ENCODE results near the gene GAREM2.

GAREM2 gene

DNA sequence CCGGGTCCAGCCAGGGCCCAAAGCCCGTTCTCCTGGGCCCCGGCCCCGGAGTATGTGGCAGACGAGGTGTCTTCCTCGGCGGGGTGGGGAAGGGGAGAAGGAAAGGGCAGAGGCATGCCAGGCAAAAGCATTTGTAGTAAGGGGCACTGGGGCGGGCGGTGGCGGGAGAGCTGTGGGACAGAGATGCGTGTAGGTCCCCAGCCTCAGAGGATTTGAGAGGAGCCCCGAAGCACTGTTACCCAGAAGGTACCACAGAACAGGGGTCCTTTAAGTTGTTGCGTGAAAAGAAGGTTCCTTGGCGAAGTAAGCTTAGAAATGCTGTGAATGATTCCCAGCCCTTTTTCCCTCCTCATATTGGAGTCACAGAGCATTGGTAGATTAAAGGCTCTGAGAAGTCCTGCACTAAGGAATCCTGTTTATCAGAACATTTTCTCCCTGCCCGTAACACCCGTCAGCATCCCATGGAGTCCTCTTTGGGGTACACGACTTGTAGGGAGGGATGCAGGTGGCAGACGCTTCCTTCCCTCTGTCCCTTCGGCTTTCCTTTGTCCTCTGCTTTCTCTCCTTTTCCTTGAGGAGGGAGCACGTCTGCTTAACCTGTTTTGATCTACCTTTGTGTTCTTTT, 12.5 kb downstream of the GAREM2 start:
- H3K4me3 ChIP-seq (replicated peaks; ENCODE audit: insufficient read depth, low read length): peak overlapping the region; percentile 40

DNA sequence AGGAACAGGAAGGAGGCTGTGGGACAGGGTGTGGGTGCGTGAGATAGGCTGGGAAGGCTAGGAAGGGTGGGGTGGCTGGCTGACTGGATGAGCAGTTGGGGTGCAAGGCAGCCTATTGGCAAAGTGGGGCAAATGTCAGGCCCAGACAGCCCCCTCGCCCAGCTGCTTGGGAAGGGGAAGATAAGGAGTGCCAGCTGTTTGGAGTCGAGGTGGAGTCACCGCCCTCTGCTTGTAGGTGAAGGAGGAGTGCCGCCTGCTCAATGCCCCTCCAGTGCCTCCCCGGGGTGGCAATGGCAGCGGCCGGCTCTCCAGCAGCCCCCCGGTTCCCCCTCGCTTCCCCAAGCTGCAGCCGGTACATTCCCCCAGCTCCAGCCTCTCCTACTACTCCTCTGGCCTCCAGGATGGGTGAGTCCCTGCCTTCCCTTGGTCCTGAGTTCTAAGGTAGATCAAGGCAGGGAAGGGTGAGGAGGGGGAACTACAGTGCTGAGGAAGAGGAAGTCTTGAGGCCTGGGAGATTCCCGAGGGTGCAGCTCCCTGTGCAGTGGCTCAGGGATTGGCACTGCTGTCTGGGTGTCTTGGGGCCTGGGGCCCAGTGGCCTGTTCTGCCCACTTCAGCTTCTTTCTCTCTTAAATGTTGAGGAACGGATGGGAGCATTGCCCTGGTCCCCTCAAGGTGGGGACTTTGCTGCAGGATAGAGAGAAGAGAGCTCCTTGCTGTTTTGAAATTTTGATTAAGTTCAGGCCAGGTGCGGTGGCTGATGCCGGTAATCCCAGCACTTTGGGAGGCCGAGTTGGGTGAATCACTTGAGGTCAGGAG, 13.3 kb downstream of the GAREM2 start:
- Histone ChIP-seq H3K27me3 (ENCODE audit: insufficient read depth, poor library complexity, severe bottlenecking) (no peaks in the 10 kb centered on the region), H3K4me3 (replicated peaks; ENCODE audit: insufficient read depth, low read length) (no peak overlapping the region), H3K27ac (replicated peaks) (no peak overlapping the region)
- no peak for DNase-seq (ENCODE audit: low read depth in 1 of 2, low spot score in 1 of 2)
- no peak for TF ChIP-seq GABPA (IDR thresholded peaks at IDR 0.05; ENCODE audit: low read depth)
- TF ChIP-seq POLR2AphosphoS5 (IDR thresholded peaks at IDR 0.05; ENCODE audit: low read depth): no peak
- no peak; the same call in 1 of the 2 replicates for TF ChIP-seq SPI1 (IDR thresholded peaks at IDR 0.05; ENCODE audit: borderline replicate concordance, low read depth)
- TF ChIP-seq, protein P1, sequence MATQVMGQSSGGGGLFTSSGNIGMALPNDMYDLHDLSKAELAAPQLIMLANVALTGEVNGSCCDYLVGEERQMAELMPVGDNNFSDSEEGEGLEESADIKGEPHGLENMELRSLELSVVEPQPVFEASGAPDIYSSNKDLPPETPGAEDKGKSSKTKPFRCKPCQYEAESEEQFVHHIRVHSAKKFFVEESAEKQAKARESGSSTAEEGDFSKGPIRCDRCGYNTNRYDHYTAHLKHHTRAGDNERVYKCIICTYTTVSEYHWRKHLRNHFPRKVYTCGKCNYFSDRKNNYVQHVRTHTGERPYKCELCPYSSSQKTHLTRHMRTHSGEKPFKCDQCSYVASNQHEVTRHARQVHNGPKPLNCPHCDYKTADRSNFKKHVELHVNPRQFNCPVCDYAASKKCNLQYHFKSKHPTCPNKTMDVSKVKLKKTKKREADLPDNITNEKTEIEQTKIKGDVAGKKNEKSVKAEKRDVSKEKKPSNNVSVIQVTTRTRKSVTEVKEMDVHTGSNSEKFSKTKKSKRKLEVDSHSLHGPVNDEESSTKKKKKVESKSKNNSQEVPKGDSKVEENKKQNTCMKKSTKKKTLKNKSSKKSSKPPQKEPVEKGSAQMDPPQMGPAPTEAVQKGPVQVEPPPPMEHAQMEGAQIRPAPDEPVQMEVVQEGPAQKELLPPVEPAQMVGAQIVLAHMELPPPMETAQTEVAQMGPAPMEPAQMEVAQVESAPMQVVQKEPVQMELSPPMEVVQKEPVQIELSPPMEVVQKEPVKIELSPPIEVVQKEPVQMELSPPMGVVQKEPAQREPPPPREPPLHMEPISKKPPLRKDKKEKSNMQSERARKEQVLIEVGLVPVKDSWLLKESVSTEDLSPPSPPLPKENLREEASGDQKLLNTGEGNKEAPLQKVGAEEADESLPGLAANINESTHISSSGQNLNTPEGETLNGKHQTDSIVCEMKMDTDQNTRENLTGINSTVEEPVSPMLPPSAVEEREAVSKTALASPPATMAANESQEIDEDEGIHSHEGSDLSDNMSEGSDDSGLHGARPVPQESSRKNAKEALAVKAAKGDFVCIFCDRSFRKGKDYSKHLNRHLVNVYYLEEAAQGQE (IDR thresholded peaks at IDR 0.05; ENCODE audit: insufficient replicate concordance, low read depth): no peak
- TF ChIP-seq, protein P2, sequence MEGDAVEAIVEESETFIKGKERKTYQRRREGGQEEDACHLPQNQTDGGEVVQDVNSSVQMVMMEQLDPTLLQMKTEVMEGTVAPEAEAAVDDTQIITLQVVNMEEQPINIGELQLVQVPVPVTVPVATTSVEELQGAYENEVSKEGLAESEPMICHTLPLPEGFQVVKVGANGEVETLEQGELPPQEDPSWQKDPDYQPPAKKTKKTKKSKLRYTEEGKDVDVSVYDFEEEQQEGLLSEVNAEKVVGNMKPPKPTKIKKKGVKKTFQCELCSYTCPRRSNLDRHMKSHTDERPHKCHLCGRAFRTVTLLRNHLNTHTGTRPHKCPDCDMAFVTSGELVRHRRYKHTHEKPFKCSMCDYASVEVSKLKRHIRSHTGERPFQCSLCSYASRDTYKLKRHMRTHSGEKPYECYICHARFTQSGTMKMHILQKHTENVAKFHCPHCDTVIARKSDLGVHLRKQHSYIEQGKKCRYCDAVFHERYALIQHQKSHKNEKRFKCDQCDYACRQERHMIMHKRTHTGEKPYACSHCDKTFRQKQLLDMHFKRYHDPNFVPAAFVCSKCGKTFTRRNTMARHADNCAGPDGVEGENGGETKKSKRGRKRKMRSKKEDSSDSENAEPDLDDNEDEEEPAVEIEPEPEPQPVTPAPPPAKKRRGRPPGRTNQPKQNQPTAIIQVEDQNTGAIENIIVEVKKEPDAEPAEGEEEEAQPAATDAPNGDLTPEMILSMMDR (IDR thresholded peaks at IDR 0.05; ENCODE audit: insufficient read depth, low read length): no peak

More for the DNA sequence above, 12.5 kb downstream of the GAREM2 start:
- no peak for DNase-seq (ENCODE audit: low read depth in 1 of 2, low spot score in 1 of 2)
- TF ChIP-seq SPI1 (IDR thresholded peaks at IDR 0.05; ENCODE audit: borderline replicate concordance, low read depth) (no peak), GABPA (IDR thresholded peaks at IDR 0.05; ENCODE audit: low read depth) (no peak), POLR2AphosphoS5 (IDR thresholded peaks at IDR 0.05; ENCODE audit: low read depth) (no peak)
- TF ChIP-seq, protein P1 (IDR thresholded peaks at IDR 0.05; ENCODE audit: insufficient replicate concordance, low read depth): no peak
- TF ChIP-seq, protein P2 (IDR thresholded peaks at IDR 0.05; ENCODE audit: insufficient read depth, low read length): no peak
- no peaks in the 10 kb centered on the region for H3K27me3 ChIP-seq (ENCODE audit: insufficient read depth, poor library complexity, severe bottlenecking)
- no peak overlapping the region for H3K27ac ChIP-seq (replicated peaks)

DNA sequence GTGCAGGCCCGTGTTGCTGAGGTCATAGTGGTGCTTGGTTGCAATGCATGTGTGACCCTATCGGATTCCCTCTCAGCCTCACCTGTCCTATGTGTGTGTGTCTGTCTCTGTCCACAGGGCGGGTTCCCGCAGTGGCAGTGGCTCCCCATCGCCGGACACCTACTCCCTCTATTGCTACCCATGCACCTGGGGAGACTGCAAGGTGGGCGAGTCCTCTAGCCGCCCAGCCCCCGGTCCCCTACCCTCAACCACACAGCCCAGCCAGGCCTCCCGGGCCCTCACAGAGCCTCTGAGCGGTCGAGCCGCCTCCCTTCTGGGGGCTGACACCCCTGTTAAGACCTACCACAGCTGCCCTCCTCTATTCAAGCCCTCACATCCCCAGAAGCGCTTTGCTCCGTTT, 14.2 kb downstream of the GAREM2 start:
- no peak for DNase-seq (ENCODE audit: low read depth in 1 of 2, low spot score in 1 of 2)
- Histone ChIP-seq H3K4me3 (replicated peaks; ENCODE audit: insufficient read depth, low read length) (no peak overlapping the region), H3K27ac (replicated peaks) (no peak overlapping the region), H3K27me3 (ENCODE audit: insufficient read depth, poor library complexity, severe bottlenecking) (no peaks in the 10 kb centered on the region)
- no peak for TF ChIP-seq GABPA (IDR thresholded peaks at IDR 0.05; ENCODE audit: low read depth)
- no peak for TF ChIP-seq POLR2AphosphoS5 (IDR thresholded peaks at IDR 0.05; ENCODE audit: low read depth)
- TF ChIP-seq, protein P1 (IDR thresholded peaks at IDR 0.05; ENCODE audit: insufficient replicate concordance, low read depth): no peak
- TF ChIP-seq SPI1 (IDR thresholded peaks at IDR 0.05; ENCODE audit: borderline replicate concordance, low read depth): no peak
- TF ChIP-seq, protein P2 (IDR thresholded peaks at IDR 0.05; ENCODE audit: insufficient read depth, low read length): no peak
